ENCODE results near the gene SRRT. TPM values are rescaled to one million over a fixed set of nuclear protein-coding genes. Genes with fewer than 3 reads are reported as not detected.
A peak's percentile ranks its signal among the peaks of the same experiment; 100 is the strongest.

SRRT gene
- total and polyA plus RNA-seq, 8 donors: 45.2 to 184 (median 77.6) TPM

GRCh38 chr7:100865372-100865911 lies 9.5 kb upstream of the SRRT start:
- 50 to 68% (median 59%) methylated on average over 10 to 17 of the region's 17 CpGs for WGBS, 5 donors
- DNase-seq: peak in 1 of 2 donors; percentile 63
- Histone ChIP-seq H3K36me3 (peaks cover 15 to 31% (median 29%) of the 10 kb centered on the region in 4 donors), H3K9me3 (no peaks in the 10 kb centered on the region), H3K27me3 (no peaks in the 10 kb centered on the region), H3K27ac (peak overlapping the region; percentile 52 to 97 (median 96)), H3K4me3 (peak overlapping the region in 3 of 4 donors; percentile 59 to 86 (median 73)), H3K4me1 (peaks cover 39 to 64% (median 52%) of the 10 kb centered on the region in 4 donors)
- TF ChIP-seq POLR2AphosphoS5 (IDR thresholded peaks at IDR 0.05) (no peak), CTCF (IDR thresholded peaks at IDR 0.05) (no peak), EP300 (IDR thresholded peaks at IDR 0.05) (no peak)
- intact Hi-C loops (cut with DNase I; ENCODE audit: low total_unique reads): no loop called here

- Histone ChIP-seq H3K4me1 (peaks cover 39 to 65% (median 52%) of the 10 kb centered on the region in 4 donors), H3K27me3 (no peaks in the 10 kb centered on the region), H3K9me3 (no peaks in the 10 kb centered on the region), H3K4me3 (peak overlapping the region; percentile 59 to 86 (median 68)), H3K36me3 (peaks cover 12 to 31% (median 29%) of the 10 kb centered on the region in 4 donors), H3K27ac (peak overlapping the region; percentile 52 to 97 (median 96))
- 12 to 36% (median 27%) methylated on average over 21 to 46 of the region's 46 CpGs for WGBS, 5 donors
- no peak for TF ChIP-seq EP300 (IDR thresholded peaks at IDR 0.05)
- TF ChIP-seq POLR2A (IDR thresholded peaks at IDR 0.05): no peak
- no peak for TF ChIP-seq CTCF (IDR thresholded peaks at IDR 0.05)
- TF ChIP-seq POLR2AphosphoS5 (IDR thresholded peaks at IDR 0.05): no peak
- intact Hi-C loops (cut with DNase I; ENCODE audit: low total_unique reads): no loop called here
- peak; percentile 87 to 91 for DNase-seq
Measured at GRCh38 chr7:100865938-100866728, 8.8 kb upstream of the SRRT start.

GRCh38 chr7:100866729-100867039 lies 8.2 kb upstream of the SRRT start:
- no peak for DNase-seq
- Histone ChIP-seq H3K4me3 (peak overlapping the region; percentile 59 to 86 (median 68)), H3K27ac (peak overlapping the region; percentile 52 to 97 (median 96)), H3K4me1 (peaks cover 39 to 65% (median 52%) of the 10 kb centered on the region in 4 donors), H3K9me3 (no peaks in the 10 kb centered on the region), H3K36me3 (peaks cover 12 to 31% (median 29%) of the 10 kb centered on the region in 4 donors), H3K27me3 (no peaks in the 10 kb centered on the region)
- TF ChIP-seq POLR2AphosphoS5 (IDR thresholded peaks at IDR 0.05): no peak
- no peak for TF ChIP-seq POLR2A (IDR thresholded peaks at IDR 0.05)
- TF ChIP-seq EP300 (IDR thresholded peaks at IDR 0.05): no peak
- no peak for TF ChIP-seq CTCF (IDR thresholded peaks at IDR 0.05)
- intact Hi-C loops (cut with DNase I; ENCODE audit: low total_unique reads): no loop called here
- WGBS, 5 donors: 39 to 51% (median 42%) methylated on average over 3 to 5 of the region's 5 CpGs

DNA sequence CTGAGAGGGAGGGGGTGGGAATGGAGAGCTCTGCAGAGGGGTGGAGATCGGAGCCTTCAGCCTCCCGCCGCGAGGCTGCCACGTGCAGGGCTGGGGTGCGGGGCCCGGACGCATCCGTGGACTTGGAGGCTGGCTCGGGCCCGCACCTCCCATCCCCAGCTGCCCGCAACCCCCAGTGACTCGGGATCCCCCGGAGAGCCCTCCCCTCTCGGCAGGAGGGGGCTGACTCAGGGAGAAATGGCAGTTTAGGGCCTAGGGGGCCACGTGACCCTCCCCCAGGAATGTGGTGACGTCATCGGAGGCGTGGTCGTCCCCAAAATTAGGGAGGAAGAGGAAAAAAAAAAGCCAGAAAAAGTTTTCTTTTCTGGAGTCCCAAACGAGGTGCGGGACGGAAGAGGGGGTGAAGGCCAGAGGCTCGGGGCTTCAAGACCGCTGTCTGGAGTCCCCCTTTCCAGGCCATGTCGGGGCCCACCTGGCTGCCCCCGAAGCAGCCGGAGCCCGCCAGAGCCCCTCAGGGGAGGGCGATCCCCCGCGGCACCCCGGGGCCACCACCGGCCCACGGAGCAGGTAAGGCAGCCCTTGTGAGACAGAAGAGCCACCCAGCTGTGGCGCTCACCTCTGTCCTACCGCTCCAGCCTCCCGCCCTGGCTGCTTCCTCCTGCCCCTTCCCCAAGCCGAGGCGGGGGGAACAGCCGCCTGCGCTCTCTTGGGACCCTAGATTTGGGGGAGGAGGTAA lies 7.7 kb upstream of the SRRT start, which contains the start of gene TRIP6:
Gene TRIP6 (plus strand): TSS at position 348 of the 736 bp plus-strand sequence. CDS start 111 bp downstream, at position 459.
- intact Hi-C loops (cut with DNase I; ENCODE audit: low total_unique reads): no loop called here
- TF ChIP-seq EP300 (IDR thresholded peaks at IDR 0.05) (no peak), POLR2AphosphoS5 (IDR thresholded peaks at IDR 0.05) (peak in 2 of 3 donors; percentile 23 to 65)
- peaks cover 39 to 65% (median 52%) of the 10 kb centered on the region in 4 donors for H3K4me1 ChIP-seq
- 1 to 8% (median 3%) methylated on average over 26 to 42 of the region's 42 CpGs for WGBS, 5 donors
- H3K27ac ChIP-seq: peak within 1 kb of the TSS; percentile 80 to 97 (median 96)
- H3K27me3 ChIP-seq: no peaks in the 10 kb centered on the region
- peak within 1 kb of the TSS; percentile 59 to 86 (median 68) for H3K4me3 ChIP-seq
- DNase-seq: peak; percentile 65 to 96
- peaks cover 12 to 31% (median 29%) of the 10 kb centered on the region in 4 donors for H3K36me3 ChIP-seq
- no peaks in the 10 kb centered on the region for H3K9me3 ChIP-seq
